ENCODE measurements around the gene KIRREL2.
"Not testable (repeated sequence)": the region's sequence is repeated elsewhere in the genome, so short reads cannot be mapped to it uniquely, and the experiment has no call there.

The KIRREL2 gene

DNA sequence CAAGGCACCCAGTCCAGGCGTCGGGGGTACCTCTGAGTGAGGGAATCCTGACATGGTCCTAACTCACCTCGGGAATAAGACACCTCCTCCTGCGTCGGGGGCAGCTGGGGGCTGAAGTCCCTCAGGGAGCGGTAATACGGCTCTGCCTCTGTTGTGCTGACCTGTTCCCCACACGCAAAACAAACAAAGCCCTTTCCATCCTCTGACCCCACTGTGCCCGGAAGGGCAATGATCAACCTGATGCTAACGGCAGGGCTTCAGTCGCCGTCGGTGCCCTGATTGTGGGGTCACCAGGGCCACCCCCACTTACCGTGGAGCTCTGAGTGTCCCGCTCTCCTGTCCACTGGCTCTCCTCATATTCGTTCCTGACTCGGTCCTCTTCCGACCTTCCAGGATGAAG is 25.7 kb upstream of the KIRREL2 start:
- no peak overlapping the region for H3K27ac Mint-ChIP-seq (ENCODE audit: low read depth)
- peaks cover 5% of the 10 kb centered on the region for H3K36me3 Mint-ChIP-seq (ENCODE audit: insufficient read depth)
- no peak for DNase-seq (ENCODE audit: low spot score in 2 of 2)
- no peak for ATAC-seq (replicated peaks; ENCODE audit: extremely low read depth, poor library complexity, severe bottlenecking)
- no peaks in the 10 kb centered on the region for H3K9me3 Mint-ChIP-seq
- peaks cover 62% of the 10 kb centered on the region for H3K27me3 Mint-ChIP-seq
- H3K4me3 Mint-ChIP-seq: no peak overlapping the region
- no peaks in the 10 kb centered on the region for H3K4me1 Mint-ChIP-seq

- Mint-ChIP-seq H3K4me1 (no peaks in the 10 kb centered on the region), H3K36me3 (ENCODE audit: insufficient read depth) (peaks cover 5% of the 10 kb centered on the region)
These were observed 24.7 kb upstream of the KIRREL2 start for GRCh38 chr19:35832054-35832453.

DNA sequence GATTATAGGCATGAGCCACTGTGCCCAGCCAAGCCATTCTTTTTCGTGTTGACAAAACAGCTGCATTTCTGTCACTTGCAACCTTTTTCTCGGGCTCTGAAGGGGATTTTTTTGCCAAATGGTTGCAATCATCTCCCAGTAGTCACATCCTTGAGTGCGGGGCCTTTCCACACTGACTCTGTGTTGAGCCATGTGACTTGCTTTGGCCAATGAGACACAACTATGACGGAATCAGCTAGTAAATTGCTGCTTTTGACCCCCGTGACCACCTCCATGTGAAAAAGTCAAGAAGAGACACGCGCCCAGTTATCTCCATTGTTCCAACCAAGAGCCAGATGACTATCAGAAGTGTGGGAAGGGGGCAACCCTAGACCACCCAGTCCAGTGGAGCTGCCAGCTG is 22.7 kb upstream of the KIRREL2 start:
- no peak for ATAC-seq (replicated peaks; ENCODE audit: extremely low read depth, poor library complexity, severe bottlenecking)
- Mint-ChIP-seq H3K4me3 (no peak overlapping the region), H3K9me3 (no peaks in the 10 kb centered on the region), H3K36me3 (ENCODE audit: insufficient read depth) (peaks cover 3% of the 10 kb centered on the region), H3K4me1 (no peaks in the 10 kb centered on the region), H3K27me3 (peaks cover 73% of the 10 kb centered on the region), H3K27ac (ENCODE audit: low read depth) (no peak overlapping the region)
- DNase-seq (ENCODE audit: low spot score in 2 of 2): no peak

More at GRCh38 chr19:35832054-35832453, 24.7 kb upstream of the KIRREL2 start:
- Mint-ChIP-seq H3K27me3 (peaks cover 65% of the 10 kb centered on the region), H3K4me3 (no peak overlapping the region), H3K9me3 (no peaks in the 10 kb centered on the region), H3K27ac (ENCODE audit: low read depth) (no peak overlapping the region)
- no peak for ATAC-seq (replicated peaks; ENCODE audit: extremely low read depth, poor library complexity, severe bottlenecking)
- no peak for DNase-seq (ENCODE audit: low spot score in 2 of 2)

DNA sequence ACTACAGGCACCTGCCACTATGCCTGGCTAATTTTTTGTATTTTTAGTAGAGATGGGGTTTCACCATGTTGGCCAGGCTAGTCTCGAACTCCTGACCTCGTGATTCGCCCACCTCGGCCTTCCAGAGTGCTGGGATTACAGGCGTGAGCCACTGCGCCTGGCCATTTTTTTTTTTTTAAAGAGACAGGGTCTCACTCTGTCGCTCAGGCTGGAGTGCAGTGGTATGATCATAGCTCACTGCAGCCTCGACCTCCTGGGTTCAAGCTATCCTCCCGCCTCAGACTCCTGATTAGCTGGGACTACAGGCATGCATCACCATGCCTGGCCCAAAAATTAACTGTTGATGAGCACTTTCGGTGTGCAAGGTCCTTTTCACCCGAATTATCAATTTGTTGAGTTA is 20.6 kb upstream of the KIRREL2 start:
- not testable (repeated sequence) for H3K27ac Mint-ChIP-seq (ENCODE audit: low read depth); ATAC-seq (replicated peaks; ENCODE audit: extremely low read depth, poor library complexity, severe bottlenecking); H3K9me3 Mint-ChIP-seq; H3K4me1 Mint-ChIP-seq; H3K36me3 Mint-ChIP-seq (ENCODE audit: insufficient read depth); H3K4me3 Mint-ChIP-seq; DNase-seq (ENCODE audit: low spot score in 2 of 2)
- H3K27me3 Mint-ChIP-seq: peaks cover 61% of the 10 kb centered on the region

DNA sequence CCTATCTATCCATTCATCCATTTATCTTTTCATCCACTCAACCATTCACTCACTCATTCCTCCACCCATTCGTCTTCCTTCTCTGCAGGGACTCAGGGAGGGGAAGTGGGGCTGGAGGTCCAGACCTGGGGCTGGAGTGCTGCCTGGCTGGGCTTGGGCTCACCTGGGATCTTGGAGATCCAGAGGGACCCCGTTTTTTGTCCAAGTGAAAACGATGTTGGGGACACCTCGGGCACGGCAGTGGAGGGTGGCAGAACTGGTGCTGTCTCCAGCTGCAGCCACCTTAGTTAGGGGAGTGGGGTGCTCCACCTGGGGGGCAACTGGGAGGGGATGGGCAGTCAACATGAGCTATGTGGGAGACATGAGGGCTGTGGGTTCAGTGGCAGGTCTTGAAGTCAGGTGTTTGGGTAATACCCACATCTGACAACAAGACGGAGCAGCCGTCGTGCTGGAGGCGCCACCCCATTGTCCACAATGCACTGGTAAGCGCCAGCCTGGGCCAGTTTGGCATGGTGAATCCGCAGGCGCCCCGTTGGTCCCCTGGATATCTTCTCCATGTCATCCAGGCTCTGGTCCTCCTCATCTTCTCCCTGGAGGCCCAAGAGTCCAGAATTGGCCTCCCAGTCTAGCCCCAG is 14.6 kb upstream of the KIRREL2 start:
- H3K27me3 Mint-ChIP-seq: peaks cover 62% of the 10 kb centered on the region

DNA sequence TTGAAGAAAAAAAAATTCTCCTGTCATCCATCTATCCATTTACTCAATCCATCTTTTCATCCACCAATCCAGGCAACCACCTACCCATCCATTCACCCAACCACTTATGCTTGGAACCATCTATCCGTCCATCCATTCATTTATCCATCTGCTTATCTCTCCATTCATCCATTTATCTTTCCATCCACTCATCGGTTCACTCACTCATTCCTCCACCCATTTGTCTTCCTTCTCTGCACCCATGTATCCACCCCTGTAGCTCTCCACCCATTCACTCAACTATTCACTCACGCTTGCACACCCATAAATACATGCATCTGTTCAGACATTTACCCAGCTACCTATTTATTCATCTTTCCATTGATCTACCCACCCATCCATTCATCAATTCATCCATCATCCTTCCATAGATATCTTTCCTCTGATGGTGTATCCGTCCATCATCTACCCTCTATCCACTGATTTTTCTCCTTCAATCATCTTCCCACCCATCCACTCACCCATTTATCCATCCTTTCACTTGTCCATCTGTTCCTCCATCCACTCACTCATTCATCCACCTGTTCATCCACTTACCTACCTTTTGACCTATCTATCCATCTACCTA is 13.9 kb upstream of the KIRREL2 start:
- ATAC-seq (replicated peaks; ENCODE audit: extremely low read depth, poor library complexity, severe bottlenecking) (no peak), DNase-seq (ENCODE audit: low spot score in 2 of 2) (no peak)
- no peak overlapping the region for H3K27ac Mint-ChIP-seq (ENCODE audit: low read depth)
- H3K9me3 Mint-ChIP-seq: peaks cover 4% of the 10 kb centered on the region
- peaks cover under 1% of the 10 kb centered on the region for H3K36me3 Mint-ChIP-seq (ENCODE audit: insufficient read depth)
- peaks cover 18% of the 10 kb centered on the region for H3K4me1 Mint-ChIP-seq
- H3K4me3 Mint-ChIP-seq: no peak overlapping the region
- peaks cover 58% of the 10 kb centered on the region for H3K27me3 Mint-ChIP-seq

More for the DNA sequence above, 14.6 kb upstream of the KIRREL2 start:
- H3K36me3 Mint-ChIP-seq (ENCODE audit: insufficient read depth): no peaks in the 10 kb centered on the region
- ATAC-seq (replicated peaks; ENCODE audit: extremely low read depth, poor library complexity, severe bottlenecking) (no peak), DNase-seq (ENCODE audit: low spot score in 2 of 2) (no peak)
- H3K9me3 Mint-ChIP-seq: peaks cover 4% of the 10 kb centered on the region
- H3K4me1 Mint-ChIP-seq: peaks cover 18% of the 10 kb centered on the region
- no peak overlapping the region for H3K4me3 Mint-ChIP-seq
- H3K27ac Mint-ChIP-seq (ENCODE audit: low read depth): no peak overlapping the region

GRCh38 chr19:35843676-35844481 is 12.8 kb upstream of the KIRREL2 start:
- Mint-ChIP-seq H3K4me1 (peaks cover 18% of the 10 kb centered on the region), H3K27me3 (peaks cover 68% of the 10 kb centered on the region), H3K36me3 (ENCODE audit: insufficient read depth) (peaks cover 2% of the 10 kb centered on the region), H3K27ac (ENCODE audit: low read depth) (no peak overlapping the region), H3K9me3 (peaks cover 4% of the 10 kb centered on the region), H3K4me3 (no peak overlapping the region)
- ATAC-seq (replicated peaks; ENCODE audit: extremely low read depth, poor library complexity, severe bottlenecking): no peak
- DNase-seq (ENCODE audit: low spot score in 2 of 2): no peak

DNA sequence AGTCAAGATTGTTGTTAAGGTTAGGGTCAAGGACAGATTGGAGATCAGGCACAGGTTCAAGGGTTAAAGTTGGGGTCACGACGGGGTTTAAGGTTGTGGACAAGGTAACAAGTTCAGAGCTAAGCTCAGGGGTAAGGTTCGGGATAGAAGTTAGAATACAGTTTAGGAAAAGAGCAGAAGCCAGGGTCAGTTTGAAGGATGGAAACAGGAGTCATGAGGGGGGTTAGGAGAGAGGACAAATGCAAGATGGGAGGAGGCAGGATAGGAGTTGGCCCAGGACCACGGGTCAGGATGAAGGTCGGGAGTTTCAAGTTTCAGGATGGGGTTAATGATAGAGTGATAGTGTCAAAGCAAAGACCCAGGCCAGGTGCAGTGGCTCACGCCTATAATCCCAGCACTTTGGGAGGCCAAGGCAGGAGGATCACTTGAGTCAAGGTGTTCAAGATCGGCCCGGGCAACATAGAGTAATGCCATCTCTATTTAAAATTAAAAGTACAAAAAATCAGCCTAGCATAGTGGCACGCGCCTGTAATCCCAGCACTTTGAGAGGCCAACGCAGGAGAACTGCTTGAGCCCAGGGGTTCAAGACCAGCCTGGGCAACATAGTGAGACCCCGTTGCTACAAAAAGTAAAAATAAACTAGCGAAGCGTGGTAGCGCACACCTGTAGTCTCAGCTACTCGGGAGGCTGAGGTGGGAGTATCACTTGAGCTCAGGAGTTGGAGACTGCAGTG is 12.1 kb upstream of the KIRREL2 start:
- H3K36me3 Mint-ChIP-seq (ENCODE audit: insufficient read depth): peaks cover 2% of the 10 kb centered on the region
- H3K27ac Mint-ChIP-seq (ENCODE audit: low read depth): no peak overlapping the region
- H3K27me3 Mint-ChIP-seq: peaks cover 76% of the 10 kb centered on the region
- peaks cover 18% of the 10 kb centered on the region for H3K4me1 Mint-ChIP-seq
- peak overlapping the region; percentile 65 for H3K4me3 Mint-ChIP-seq
- ATAC-seq (replicated peaks; ENCODE audit: extremely low read depth, poor library complexity, severe bottlenecking) (no peak), DNase-seq (ENCODE audit: low spot score in 2 of 2) (no peak)
- H3K9me3 Mint-ChIP-seq: peaks cover 4% of the 10 kb centered on the region

DNA sequence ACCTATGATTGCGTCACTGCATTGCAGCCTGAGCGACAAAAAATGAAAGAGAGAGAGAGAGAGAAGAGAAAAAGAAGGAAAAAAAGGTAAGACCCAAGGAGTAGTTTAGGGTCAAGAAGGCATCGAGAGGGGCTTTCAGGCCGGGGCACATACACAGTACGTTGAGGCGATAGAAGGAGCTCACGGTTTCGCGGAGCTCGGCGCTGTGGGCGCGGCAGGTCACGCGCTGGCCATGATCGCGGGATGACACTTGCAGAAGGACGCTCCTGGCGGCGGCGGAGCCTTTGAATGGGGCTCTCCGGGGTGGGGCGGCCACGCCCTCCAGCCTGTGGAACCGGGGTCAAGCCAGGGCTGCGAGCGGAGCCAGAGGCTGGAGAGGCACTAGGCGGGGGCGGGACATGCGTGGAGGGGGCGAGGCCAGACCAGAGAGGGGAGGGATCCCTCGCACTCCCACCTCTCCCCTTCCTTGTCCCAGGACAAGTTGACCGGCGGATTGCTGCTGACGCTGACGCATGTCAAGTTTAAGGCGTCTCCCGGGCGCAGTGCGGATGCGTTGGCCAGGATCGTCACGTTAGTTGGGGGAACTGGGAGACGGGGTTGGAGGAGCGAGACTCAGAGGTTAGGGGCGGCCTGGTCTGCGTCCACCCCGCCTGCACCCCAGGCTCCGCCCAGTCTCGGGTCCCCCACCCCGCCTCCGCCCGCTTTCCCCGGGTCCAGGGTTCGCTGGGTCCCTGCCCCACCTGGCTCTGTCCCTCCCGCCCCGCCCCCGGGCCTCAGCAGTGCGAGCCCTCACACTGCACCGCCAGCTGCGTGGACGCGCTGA is 11.3 kb upstream of the KIRREL2 start:
- ATAC-seq (replicated peaks; ENCODE audit: extremely low read depth, poor library complexity, severe bottlenecking): no peak
- peak overlapping the region; percentile 65 for H3K4me3 Mint-ChIP-seq

GRCh38 chr19:35846038-35846668 is 10.6 kb upstream of the KIRREL2 start:
- H3K9me3 Mint-ChIP-seq: peaks cover 4% of the 10 kb centered on the region
- H3K36me3 Mint-ChIP-seq (ENCODE audit: insufficient read depth): peaks cover 2% of the 10 kb centered on the region
- H3K4me3 Mint-ChIP-seq: peak overlapping the region; percentile 37
- H3K27me3 Mint-ChIP-seq: peaks cover 87% of the 10 kb centered on the region
- H3K27ac Mint-ChIP-seq (ENCODE audit: low read depth): no peak overlapping the region
- ATAC-seq (replicated peaks; ENCODE audit: extremely low read depth, poor library complexity, severe bottlenecking) (no peak), DNase-seq (ENCODE audit: low spot score in 2 of 2) (no peak)
- H3K4me1 Mint-ChIP-seq: peaks cover 18% of the 10 kb centered on the region

More for the DNA sequence above, 11.3 kb upstream of the KIRREL2 start:
- Mint-ChIP-seq H3K4me1 (peaks cover 18% of the 10 kb centered on the region), H3K27ac (ENCODE audit: low read depth) (no peak overlapping the region), H3K27me3 (peaks cover 80% of the 10 kb centered on the region), H3K36me3 (ENCODE audit: insufficient read depth) (peaks cover 2% of the 10 kb centered on the region), H3K9me3 (peaks cover 4% of the 10 kb centered on the region)
- no peak for DNase-seq (ENCODE audit: low spot score in 2 of 2)

- peaks cover 90% of the 10 kb centered on the region for H3K27me3 Mint-ChIP-seq
- H3K4me3 Mint-ChIP-seq: no peak overlapping the region
- peaks cover 2% of the 10 kb centered on the region for H3K36me3 Mint-ChIP-seq (ENCODE audit: insufficient read depth)
- peaks cover 18% of the 10 kb centered on the region for H3K4me1 Mint-ChIP-seq
- peaks cover 2% of the 10 kb centered on the region for H3K9me3 Mint-ChIP-seq
- H3K27ac Mint-ChIP-seq (ENCODE audit: low read depth): no peak overlapping the region
- DNase-seq (ENCODE audit: low spot score in 2 of 2) (no peak), ATAC-seq (replicated peaks; ENCODE audit: extremely low read depth, poor library complexity, severe bottlenecking) (no peak)
These were observed 8.8 kb upstream of the KIRREL2 start for GRCh38 chr19:35847911-35848310.
